ENCODE measurements around the gene N4BP2L2. TPM values are rescaled to one million over a fixed set of nuclear protein-coding genes. Genes with fewer than 3 reads are reported as not detected.

N4BP2L2 gene
- total RNA-seq, 1 donor, result 183 TPM

GRCh38 chr13:32385410-32385809, 153.2 kb downstream of the N4BP2L2 start:
- H2AFZ ChIP-seq (ENCODE audit: low read length), result no peak overlapping the region
- H3K4me2 ChIP-seq (ENCODE audit: insufficient read depth, low read length), result no peak overlapping the region
- no peak overlapping the region for H3K4me3 ChIP-seq (ENCODE audit: insufficient read depth, low read length)
- no peak overlapping the region for H3K27ac ChIP-seq (ENCODE audit: low read depth, low read length)
- H3K9me3 ChIP-seq (ENCODE audit: low read depth, low read length), result no peaks in the 10 kb centered on the region
- no peaks in the 10 kb centered on the region for H3K79me2 ChIP-seq (ENCODE audit: insufficient read depth, low read length)
- TF ChIP-seq CTCF (IDR thresholded peaks at IDR 0.05; ENCODE audit: extremely low read depth, low read depth, low read length), result no peak
- no peaks in the 10 kb centered on the region for H4K20me1 ChIP-seq (ENCODE audit: insufficient read depth, low read length)
- no peaks in the 10 kb centered on the region for H3K4me1 ChIP-seq (ENCODE audit: insufficient read depth, low read length)
- DNase-seq (ENCODE audit: insufficient read length, low spot score, missing footprints), result no peak
- no peaks in the 10 kb centered on the region for H3K36me3 ChIP-seq (ENCODE audit: insufficient read depth, low read length)
- no peaks in the 10 kb centered on the region for H3K27me3 ChIP-seq (ENCODE audit: insufficient read depth, low read length)

- Histone ChIP-seq H3K9me3 (ENCODE audit: low read depth, low read length) (no peaks in the 10 kb centered on the region), H3K4me3 (ENCODE audit: insufficient read depth, low read length) (no peak overlapping the region), H2AFZ (ENCODE audit: low read length) (no peak overlapping the region), H3K4me1 (ENCODE audit: insufficient read depth, low read length) (no peaks in the 10 kb centered on the region), H3K4me2 (ENCODE audit: insufficient read depth, low read length) (no peak overlapping the region), H3K79me2 (ENCODE audit: insufficient read depth, low read length) (no peaks in the 10 kb centered on the region), H3K27me3 (ENCODE audit: insufficient read depth, low read length) (no peaks in the 10 kb centered on the region), H4K20me1 (ENCODE audit: insufficient read depth, low read length) (no peaks in the 10 kb centered on the region), H3K36me3 (ENCODE audit: insufficient read depth, low read length) (no peaks in the 10 kb centered on the region), H3K27ac (ENCODE audit: low read depth, low read length) (no peak overlapping the region)
- no peak for TF ChIP-seq CTCF (IDR thresholded peaks at IDR 0.05; ENCODE audit: extremely low read depth, low read depth, low read length)
- DNase-seq (ENCODE audit: insufficient read length, low spot score, missing footprints), result peak; percentile 39
Measured at GRCh38 chr13:32384702-32385101, 153.9 kb downstream of the N4BP2L2 start.

GRCh38 chr13:32383836-32384618, 154.6 kb downstream of the N4BP2L2 start:
- Histone ChIP-seq H3K4me1 (ENCODE audit: insufficient read depth, low read length) (no peaks in the 10 kb centered on the region), H3K79me2 (ENCODE audit: insufficient read depth, low read length) (no peaks in the 10 kb centered on the region), H2AFZ (ENCODE audit: low read length) (no peak overlapping the region), H3K4me3 (ENCODE audit: insufficient read depth, low read length) (no peak overlapping the region), H3K4me2 (ENCODE audit: insufficient read depth, low read length) (no peak overlapping the region), H4K20me1 (ENCODE audit: insufficient read depth, low read length) (no peaks in the 10 kb centered on the region), H3K36me3 (ENCODE audit: insufficient read depth, low read length) (no peaks in the 10 kb centered on the region), H3K27ac (ENCODE audit: low read depth, low read length) (no peak overlapping the region), H3K27me3 (ENCODE audit: insufficient read depth, low read length) (no peaks in the 10 kb centered on the region), H3K9me3 (ENCODE audit: low read depth, low read length) (no peaks in the 10 kb centered on the region)
- no peak for DNase-seq (ENCODE audit: insufficient read length, low spot score, missing footprints)
- TF ChIP-seq CTCF (IDR thresholded peaks at IDR 0.05; ENCODE audit: extremely low read depth, low read depth, low read length), result no peak

Small RNAs within 50 kb of the gene (small RNA-seq; reads per million reads assigned to genes)
- gene RF00190, result not detected

Other genes starting within 250 kb of the N4BP2L2 start
- not detected in 2 replicates for gene ZAR1L, start 223.4 kb downstream of the N4BP2L2 start, total RNA-seq
- gene BRCA2, start 223.3 kb downstream of the N4BP2L2 start, total RNA-seq, result 4.7 and 6.5 TPM in 2 replicates
- 11.2 and 14.4 TPM in 2 replicates for gene N4BP2L1, start 110.7 kb downstream of the N4BP2L2 start, total RNA-seq
- gene PDS5B, start 47.7 kb upstream of the N4BP2L2 start, total RNA-seq, result 23.2 and 28.9 TPM in 2 replicates